Large intestine (tissue), 3 donors: ENCODE results near the gene HTR2C. TPM values are rescaled to one million over a fixed set of nuclear protein-coding genes. Genes with fewer than 3 reads are reported as not detected.
A peak's percentile ranks its signal among the peaks of the same experiment; 100 is the strongest.
"Not testable (repeated sequence)": the region's sequence is repeated elsewhere in the genome, so short reads cannot be mapped to it uniquely, and the experiment has no call there.

ENCODE experiments used
- DNase-seq, 2 donors: peaks; one replicate each; pipeline versions ENCODE4 v3.0.0 to v3.0.0-alpha.2; 2013
- H3K27ac ChIP-seq: one replicate; pipeline ENCODE4 v1.5.1; 2013; ENCODE audit warnings: low read length
- H3K27me3 ChIP-seq: 2 replicates; pipeline ENCODE4 v1.6.1; 2013; ENCODE audit warnings: low read length; ENCODE audit not compliant: control insufficient read depth, insufficient read depth
- H3K36me3 ChIP-seq: 2 replicates; pipeline ENCODE4 v1.6.1; 2013; ENCODE audit warnings: low read length; ENCODE audit not compliant: control insufficient read depth, insufficient read depth
- H3K4me1 ChIP-seq: one replicate; pipeline ENCODE4 v1.6.1; 2013; ENCODE audit warnings: low read length; ENCODE audit not compliant: control insufficient read depth, insufficient read depth
- H3K4me3 ChIP-seq: one replicate; pipeline ENCODE4 v1.5.1; 2013; ENCODE audit warnings: low read length
- H3K9me3 ChIP-seq: one replicate; pipeline ENCODE4 v1.6.1; 2013; ENCODE audit warnings: mild to moderate bottlenecking, low read depth, low read length, moderate library complexity; ENCODE audit not compliant: control insufficient read depth
- WGBS: methylation state at CpG from one replicate; pipeline ENCODE4 v1.1.5; 2013; ENCODE audit warnings: low lambda C conversion rate; ENCODE audit not compliant: insufficient coverage; 5-methylcytosine and 5-hydroxymethylcytosine counted together
- polyA plus RNA-seq: library from polyadenylated mRNA; unstranded; fragments of 120-200 nt; gene quantifications from one replicate; pipeline ENCODE4 v1.2.1, GENCODE V29; 2013

Gene HTR2C
- polyA plus RNA-seq, 1 donor: not detected

GRCh38 chrX:114599911-114600310 lies 16.0 kb downstream of the HTR2C start:
- H3K27ac ChIP-seq: no peak overlapping the region
- DNase-seq: no peak
- no peaks in the 10 kb centered on the region for H3K4me1 ChIP-seq
- H3K9me3 ChIP-seq: no peaks in the 10 kb centered on the region
- H3K4me3 ChIP-seq: no peak overlapping the region
- H3K27me3 ChIP-seq: no peaks in the 10 kb centered on the region
- 61% methylated on average over 2 of the region's 4 CpGs for whole genome bisulfite sequencing
- H3K36me3 ChIP-seq: no peaks in the 10 kb centered on the region

DNA sequence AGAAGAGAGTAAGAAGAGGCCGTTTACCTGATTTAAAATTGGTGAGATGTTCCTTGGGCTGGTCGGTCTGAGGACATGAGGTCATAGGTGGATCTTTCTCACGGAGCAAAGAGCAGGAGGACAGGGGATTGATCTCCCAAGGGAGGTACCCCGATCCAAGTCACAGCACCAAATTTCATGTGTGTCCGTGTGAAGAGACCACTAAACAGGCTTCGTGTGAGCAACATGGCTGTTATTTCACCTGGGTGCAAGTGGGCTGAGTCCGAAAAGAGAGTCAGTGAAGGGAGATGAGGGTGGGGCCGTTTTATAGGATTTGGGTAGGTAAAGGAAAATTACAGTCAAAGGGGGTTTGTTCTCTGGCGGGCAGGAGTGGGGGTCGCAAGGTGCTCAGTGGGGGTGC lies 22.7 kb downstream of the HTR2C start:
- not testable (repeated sequence) for H3K4me1 ChIP-seq, DNase-seq, H3K9me3 ChIP-seq, H3K4me3 ChIP-seq, H3K27me3 ChIP-seq, H3K27ac ChIP-seq, H3K36me3 ChIP-seq
- WGBS: no CpG with 5 or more reads among the region's 10 CpGs

DNA sequence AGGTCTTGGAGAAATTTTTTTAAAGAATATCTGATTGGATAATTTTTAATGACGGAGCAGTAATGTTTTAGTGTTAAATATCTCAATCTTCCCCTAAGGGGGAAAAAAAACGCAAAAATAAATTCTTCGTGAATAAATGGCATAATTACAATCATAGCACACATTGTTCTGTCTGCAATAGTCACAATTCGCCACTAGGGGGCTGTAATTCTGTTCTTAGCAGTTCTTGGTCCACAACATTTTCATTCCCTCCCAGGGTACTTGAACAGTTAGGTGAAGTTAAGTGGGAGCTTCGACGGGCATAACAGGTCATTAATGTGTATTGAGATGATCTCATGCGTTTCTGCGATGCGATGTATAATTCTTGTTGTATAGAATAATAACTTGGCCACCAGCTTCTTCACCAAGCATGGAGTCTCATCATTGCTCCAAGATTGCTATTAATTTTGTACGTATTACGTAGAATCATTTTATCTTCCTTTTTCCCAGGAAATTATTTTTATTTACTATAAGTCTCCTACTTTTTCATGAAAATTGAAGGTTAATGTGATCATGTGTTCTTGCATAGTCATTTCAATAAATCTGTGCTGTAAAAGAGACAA lies 27.2 kb downstream of the HTR2C start:
- no peaks in the 10 kb centered on the region for H3K36me3 ChIP-seq
- H3K27ac ChIP-seq: no peak overlapping the region
- H3K27me3 ChIP-seq: no peaks in the 10 kb centered on the region
- H3K9me3 ChIP-seq: no peaks in the 10 kb centered on the region
- no peaks in the 10 kb centered on the region for H3K4me1 ChIP-seq
- 100% methylated on average over 1 of the region's 11 CpGs for WGBS
- DNase-seq: peak in 1 of 2 donors; percentile 1
- no peak overlapping the region for H3K4me3 ChIP-seq

- Histone ChIP-seq H3K9me3 (no peaks in the 10 kb centered on the region), H3K27ac (no peak overlapping the region), H3K27me3 (no peaks in the 10 kb centered on the region), H3K4me1 (no peaks in the 10 kb centered on the region), H3K36me3 (no peaks in the 10 kb centered on the region), H3K4me3 (no peak overlapping the region)
- DNase-seq: no peak
Measured at GRCh38 chrX:114615765-114616164, 31.9 kb downstream of the HTR2C start.

- WGBS: no CpG with 5 or more reads among the region's 2 CpGs
- no peak for DNase-seq
- Histone ChIP-seq H3K36me3 (no peaks in the 10 kb centered on the region), H3K27me3 (no peaks in the 10 kb centered on the region), H3K4me1 (no peaks in the 10 kb centered on the region), H3K9me3 (no peaks in the 10 kb centered on the region), H3K27ac (no peak overlapping the region), H3K4me3 (no peak overlapping the region)
Measured at GRCh38 chrX:114619874-114620273, 36.0 kb downstream of the HTR2C start.

DNA sequence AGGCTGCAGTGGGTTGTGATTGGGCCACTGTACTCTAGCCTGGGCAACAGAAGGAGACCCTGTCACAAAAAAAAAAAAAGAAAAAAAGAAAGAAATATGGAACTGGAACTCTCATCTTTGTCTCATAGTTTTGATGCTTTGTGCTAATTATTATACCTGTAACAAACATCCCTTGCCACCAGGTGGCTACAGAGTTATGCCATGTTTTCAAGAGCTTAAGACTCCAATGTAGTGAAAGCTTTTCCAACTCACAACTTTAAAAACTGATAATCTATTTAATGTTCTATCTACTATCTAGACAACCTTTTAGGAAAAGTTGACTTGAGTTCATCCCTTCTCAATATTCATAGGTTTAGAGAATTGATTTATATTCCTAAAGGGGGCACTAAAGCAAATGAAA lies 42.4 kb downstream of the HTR2C start:
- no peak for DNase-seq
- Histone ChIP-seq H3K27me3 (no peaks in the 10 kb centered on the region), H3K4me1 (no peaks in the 10 kb centered on the region), H3K9me3 (no peaks in the 10 kb centered on the region), H3K36me3 (no peaks in the 10 kb centered on the region), H3K27ac (no peak overlapping the region), H3K4me3 (no peak overlapping the region)

GRCh38 chrX:114635986-114636385 lies 52.1 kb downstream of the HTR2C start:
- Histone ChIP-seq H3K27ac (no peak overlapping the region), H3K36me3 (no peaks in the 10 kb centered on the region), H3K9me3 (no peaks in the 10 kb centered on the region), H3K27me3 (no peaks in the 10 kb centered on the region), H3K4me3 (no peak overlapping the region), H3K4me1 (no peaks in the 10 kb centered on the region)
- no CpG with 5 or more reads among the region's 1 CpG for WGBS
- no peak for DNase-seq

DNA sequence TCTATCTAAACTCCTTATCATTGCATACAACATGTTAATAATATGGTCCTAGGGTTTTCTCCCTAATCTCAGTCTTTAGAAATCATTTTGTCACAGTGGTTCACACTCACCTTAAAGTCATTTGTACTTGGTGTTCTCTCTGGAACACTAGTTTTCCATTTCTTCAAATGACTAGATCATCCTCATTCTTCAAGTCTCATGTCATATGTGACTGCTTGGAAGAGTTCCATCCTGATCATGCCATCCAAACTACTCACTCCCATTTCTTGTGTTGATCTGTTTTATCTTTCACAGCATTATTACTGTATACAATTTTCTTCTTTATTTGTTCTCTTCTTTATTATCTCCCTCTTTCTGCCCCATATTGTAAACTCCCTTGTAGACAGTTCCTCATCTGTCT lies 66.5 kb downstream of the HTR2C start:
- DNase-seq: no peak
- Histone ChIP-seq H3K9me3 (no peaks in the 10 kb centered on the region), H3K4me3 (no peak overlapping the region), H3K27me3 (no peaks in the 10 kb centered on the region), H3K36me3 (no peaks in the 10 kb centered on the region), H3K27ac (no peak overlapping the region), H3K4me1 (no peaks in the 10 kb centered on the region)

DNA sequence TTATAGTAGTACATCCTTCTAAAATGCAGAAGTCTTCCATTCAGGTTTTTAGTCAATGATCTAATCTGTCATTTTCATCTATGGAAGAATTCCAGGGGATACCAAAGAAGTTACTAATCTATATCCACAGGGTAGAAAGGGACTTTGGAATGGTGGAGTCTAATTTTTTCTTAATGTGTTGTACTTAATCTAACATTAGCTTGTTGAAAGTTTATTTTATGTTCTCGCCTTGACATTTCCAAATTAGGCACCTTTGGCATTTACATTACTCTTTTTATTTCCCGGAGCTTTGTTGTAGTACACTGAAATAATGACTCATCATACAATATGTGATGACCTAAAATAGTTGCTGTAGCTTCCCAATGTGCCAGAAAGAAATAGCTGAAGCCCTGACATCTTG lies 91.5 kb downstream of the HTR2C start:
- H3K9me3 ChIP-seq: no peaks in the 10 kb centered on the region
- H3K36me3 ChIP-seq: no peaks in the 10 kb centered on the region
- H3K27ac ChIP-seq: no peak overlapping the region
- H3K27me3 ChIP-seq: no peaks in the 10 kb centered on the region
- DNase-seq: no peak
- no CpG with 5 or more reads among the region's 2 CpGs for WGBS
- H3K4me1 ChIP-seq: no peaks in the 10 kb centered on the region
- no peak overlapping the region for H3K4me3 ChIP-seq

DNA sequence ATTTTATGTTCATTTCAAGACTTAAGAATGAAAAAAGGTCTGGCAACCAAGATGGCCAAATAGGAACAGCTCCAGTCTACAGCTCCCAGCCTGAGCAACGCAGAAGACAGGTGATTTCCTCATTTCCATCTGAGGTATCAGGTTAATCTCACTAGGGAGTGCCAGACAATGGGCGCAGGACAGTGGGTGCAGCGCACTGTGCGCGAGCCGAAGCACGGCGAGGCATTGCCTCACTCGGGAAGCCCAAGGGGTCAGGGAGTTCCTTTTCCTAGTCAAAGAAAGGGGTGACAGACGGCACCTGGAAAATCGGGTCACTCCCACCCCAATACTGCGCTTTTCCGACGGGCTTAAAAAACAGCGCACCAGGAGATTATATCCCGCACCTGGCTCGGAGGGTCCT lies 116.6 kb downstream of the HTR2C start:
- not testable (repeated sequence) for H3K27me3 ChIP-seq, H3K4me1 ChIP-seq, H3K4me3 ChIP-seq, H3K9me3 ChIP-seq, H3K36me3 ChIP-seq, DNase-seq, H3K27ac ChIP-seq
- no CpG with 5 or more reads among the region's 17 CpGs for WGBS

- no CpG with 5 or more reads among the region's 1 CpG for WGBS
- Histone ChIP-seq H3K36me3 (no peaks in the 10 kb centered on the region), H3K27ac (no peak overlapping the region), H3K27me3 (no peaks in the 10 kb centered on the region), H3K9me3 (no peaks in the 10 kb centered on the region), H3K4me1 (no peaks in the 10 kb centered on the region), H3K4me3 (no peak overlapping the region)
- no peak for DNase-seq
Measured at GRCh38 chrX:114709406-114709805, 125.5 kb downstream of the HTR2C start.
